ENCODE measurements around the gene HMCN1.
"Not testable (repeated sequence)": the region's sequence is repeated elsewhere in the genome, so short reads cannot be mapped to it uniquely, and the experiment has no call there.

DNA sequence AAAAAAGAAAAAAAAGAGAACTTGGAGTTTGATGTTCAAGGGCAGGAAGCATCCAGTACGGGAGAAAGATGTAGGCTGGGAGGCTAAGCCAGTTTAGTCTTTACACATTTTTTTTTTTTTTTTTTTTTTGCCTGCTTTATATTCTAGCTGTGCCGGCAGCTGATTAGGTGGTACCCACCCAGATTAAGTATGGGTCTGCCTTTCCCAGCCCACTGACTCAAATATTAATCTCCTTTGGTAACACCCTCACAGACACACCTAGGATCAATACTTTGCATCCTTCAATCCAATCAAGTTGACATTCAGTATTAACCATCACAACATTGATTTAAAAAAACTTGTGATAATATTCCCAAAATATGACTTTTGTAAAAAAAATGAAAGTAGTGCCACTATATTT, 60.3 kb downstream of the HMCN1 start:
- not testable (repeated sequence) for TF ChIP-seq EZH2 (IDR thresholded peaks at IDR 0.05; ENCODE audit: low read depth, unreplicated experiment)
- TF ChIP-seq, protein P1, sequence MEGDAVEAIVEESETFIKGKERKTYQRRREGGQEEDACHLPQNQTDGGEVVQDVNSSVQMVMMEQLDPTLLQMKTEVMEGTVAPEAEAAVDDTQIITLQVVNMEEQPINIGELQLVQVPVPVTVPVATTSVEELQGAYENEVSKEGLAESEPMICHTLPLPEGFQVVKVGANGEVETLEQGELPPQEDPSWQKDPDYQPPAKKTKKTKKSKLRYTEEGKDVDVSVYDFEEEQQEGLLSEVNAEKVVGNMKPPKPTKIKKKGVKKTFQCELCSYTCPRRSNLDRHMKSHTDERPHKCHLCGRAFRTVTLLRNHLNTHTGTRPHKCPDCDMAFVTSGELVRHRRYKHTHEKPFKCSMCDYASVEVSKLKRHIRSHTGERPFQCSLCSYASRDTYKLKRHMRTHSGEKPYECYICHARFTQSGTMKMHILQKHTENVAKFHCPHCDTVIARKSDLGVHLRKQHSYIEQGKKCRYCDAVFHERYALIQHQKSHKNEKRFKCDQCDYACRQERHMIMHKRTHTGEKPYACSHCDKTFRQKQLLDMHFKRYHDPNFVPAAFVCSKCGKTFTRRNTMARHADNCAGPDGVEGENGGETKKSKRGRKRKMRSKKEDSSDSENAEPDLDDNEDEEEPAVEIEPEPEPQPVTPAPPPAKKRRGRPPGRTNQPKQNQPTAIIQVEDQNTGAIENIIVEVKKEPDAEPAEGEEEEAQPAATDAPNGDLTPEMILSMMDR (conservative IDR thresholded peaks at IDR 0.05; ENCODE audit: low read depth in 2 of 2): not testable (repeated sequence)
- TF ChIP-seq, protein P2, sequence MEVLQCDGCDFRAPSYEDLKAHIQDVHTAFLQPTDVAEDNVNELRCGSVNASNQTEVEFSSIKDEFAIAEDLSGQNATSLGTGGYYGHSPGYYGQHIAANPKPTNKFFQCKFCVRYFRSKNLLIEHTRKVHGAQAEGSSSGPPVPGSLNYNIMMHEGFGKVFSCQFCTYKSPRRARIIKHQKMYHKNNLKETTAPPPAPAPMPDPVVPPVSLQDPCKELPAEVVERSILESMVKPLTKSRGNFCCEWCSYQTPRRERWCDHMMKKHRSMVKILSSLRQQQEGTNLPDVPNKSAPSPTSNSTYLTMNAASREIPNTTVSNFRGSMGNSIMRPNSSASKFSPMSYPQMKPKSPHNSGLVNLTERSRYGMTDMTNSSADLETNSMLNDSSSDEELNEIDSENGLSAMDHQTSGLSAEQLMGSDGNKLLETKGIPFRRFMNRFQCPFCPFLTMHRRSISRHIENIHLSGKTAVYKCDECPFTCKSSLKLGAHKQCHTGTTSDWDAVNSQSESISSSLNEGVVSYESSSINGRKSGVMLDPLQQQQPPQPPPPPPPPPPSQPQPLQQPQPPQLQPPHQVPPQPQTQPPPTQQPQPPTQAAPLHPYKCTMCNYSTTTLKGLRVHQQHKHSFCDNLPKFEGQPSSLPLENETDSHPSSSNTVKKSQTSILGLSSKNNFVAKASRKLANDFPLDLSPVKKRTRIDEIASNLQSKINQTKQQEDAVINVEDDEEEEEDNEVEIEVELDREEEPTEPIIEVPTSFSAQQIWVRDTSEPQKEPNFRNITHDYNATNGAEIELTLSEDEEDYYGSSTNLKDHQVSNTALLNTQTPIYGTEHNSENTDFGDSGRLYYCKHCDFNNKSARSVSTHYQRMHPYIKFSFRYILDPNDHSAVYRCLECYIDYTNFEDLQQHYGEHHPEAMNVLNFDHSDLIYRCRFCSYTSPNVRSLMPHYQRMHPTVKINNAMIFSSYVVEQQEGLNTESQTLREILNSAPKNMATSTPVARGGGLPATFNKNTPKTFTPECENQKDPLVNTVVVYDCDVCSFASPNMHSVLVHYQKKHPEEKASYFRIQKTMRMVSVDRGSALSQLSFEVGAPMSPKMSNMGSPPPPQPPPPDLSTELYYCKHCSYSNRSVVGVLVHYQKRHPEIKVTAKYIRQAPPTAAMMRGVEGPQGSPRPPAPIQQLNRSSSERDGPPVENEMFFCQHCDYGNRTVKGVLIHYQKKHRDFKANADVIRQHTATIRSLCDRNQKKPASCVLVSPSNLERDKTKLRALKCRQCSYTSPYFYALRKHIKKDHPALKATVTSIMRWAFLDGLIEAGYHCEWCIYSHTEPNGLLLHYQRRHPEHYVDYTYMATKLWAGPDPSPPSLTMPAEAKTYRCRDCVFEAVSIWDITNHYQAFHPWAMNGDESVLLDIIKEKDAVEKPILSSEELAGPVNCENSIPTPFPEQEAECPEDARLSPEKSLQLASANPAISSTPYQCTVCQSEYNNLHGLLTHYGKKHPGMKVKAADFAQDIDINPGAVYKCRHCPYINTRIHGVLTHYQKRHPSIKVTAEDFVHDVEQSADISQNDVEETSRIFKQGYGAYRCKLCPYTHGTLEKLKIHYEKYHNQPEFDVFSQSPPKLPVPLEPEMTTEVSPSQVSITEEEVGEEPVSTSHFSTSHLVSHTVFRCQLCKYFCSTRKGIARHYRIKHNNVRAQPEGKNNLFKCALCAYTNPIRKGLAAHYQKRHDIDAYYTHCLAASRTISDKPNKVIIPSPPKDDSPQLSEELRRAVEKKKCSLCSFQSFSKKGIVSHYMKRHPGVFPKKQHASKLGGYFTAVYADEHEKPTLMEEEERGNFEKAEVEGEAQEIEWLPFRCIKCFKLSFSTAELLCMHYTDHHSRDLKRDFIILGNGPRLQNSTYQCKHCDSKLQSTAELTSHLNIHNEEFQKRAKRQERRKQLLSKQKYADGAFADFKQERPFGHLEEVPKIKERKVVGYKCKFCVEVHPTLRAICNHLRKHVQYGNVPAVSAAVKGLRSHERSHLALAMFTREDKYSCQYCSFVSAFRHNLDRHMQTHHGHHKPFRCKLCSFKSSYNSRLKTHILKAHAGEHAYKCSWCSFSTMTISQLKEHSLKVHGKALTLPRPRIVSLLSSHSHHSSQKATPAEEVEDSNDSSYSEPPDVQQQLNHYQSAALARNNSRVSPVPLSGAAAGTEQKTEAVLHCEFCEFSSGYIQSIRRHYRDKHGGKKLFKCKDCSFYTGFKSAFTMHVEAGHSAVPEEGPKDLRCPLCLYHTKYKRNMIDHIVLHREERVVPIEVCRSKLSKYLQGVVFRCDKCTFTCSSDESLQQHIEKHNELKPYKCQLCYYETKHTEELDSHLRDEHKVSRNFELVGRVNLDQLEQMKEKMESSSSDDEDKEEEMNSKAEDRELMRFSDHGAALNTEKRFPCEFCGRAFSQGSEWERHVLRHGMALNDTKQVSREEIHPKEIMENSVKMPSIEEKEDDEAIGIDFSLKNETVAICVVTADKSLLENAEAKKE (CRISPR knock-in tag; IDR thresholded peaks at IDR 0.05): not testable (repeated sequence)
- TF ChIP-seq, protein P3, sequence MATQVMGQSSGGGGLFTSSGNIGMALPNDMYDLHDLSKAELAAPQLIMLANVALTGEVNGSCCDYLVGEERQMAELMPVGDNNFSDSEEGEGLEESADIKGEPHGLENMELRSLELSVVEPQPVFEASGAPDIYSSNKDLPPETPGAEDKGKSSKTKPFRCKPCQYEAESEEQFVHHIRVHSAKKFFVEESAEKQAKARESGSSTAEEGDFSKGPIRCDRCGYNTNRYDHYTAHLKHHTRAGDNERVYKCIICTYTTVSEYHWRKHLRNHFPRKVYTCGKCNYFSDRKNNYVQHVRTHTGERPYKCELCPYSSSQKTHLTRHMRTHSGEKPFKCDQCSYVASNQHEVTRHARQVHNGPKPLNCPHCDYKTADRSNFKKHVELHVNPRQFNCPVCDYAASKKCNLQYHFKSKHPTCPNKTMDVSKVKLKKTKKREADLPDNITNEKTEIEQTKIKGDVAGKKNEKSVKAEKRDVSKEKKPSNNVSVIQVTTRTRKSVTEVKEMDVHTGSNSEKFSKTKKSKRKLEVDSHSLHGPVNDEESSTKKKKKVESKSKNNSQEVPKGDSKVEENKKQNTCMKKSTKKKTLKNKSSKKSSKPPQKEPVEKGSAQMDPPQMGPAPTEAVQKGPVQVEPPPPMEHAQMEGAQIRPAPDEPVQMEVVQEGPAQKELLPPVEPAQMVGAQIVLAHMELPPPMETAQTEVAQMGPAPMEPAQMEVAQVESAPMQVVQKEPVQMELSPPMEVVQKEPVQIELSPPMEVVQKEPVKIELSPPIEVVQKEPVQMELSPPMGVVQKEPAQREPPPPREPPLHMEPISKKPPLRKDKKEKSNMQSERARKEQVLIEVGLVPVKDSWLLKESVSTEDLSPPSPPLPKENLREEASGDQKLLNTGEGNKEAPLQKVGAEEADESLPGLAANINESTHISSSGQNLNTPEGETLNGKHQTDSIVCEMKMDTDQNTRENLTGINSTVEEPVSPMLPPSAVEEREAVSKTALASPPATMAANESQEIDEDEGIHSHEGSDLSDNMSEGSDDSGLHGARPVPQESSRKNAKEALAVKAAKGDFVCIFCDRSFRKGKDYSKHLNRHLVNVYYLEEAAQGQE (IDR thresholded peaks at IDR 0.05; ENCODE audit: unreplicated experiment): not testable (repeated sequence)
